Right renal pelvis (tissue), 4 donors: ENCODE measurements around the gene JMJD1C. TPM values are rescaled to one million over a fixed set of nuclear protein-coding genes. Genes with fewer than 3 reads are reported as not detected.
A peak's percentile ranks its signal among the peaks of the same experiment; 100 is the strongest.
"Not testable (repeated sequence)": the region's sequence is repeated elsewhere in the genome, so short reads cannot be mapped to it uniquely, and the experiment has no call there.

ENCODE experiments used
- DNase-seq, 4 donors: peaks; one replicate each; pipeline ENCODE4 v3.0.0-alpha.2; 2013; ENCODE audit warnings: low read depth in 4 of 4, low spot score in 3 of 4, missing footprints in 1 of 4
- polyA plus RNA-seq, 4 donors: library from polyadenylated mRNA; unstranded; fragments of 120-200 nt; gene quantifications; one replicate each; pipeline ENCODE4 v1.2.1, GENCODE V29; 2013; ENCODE audit not compliant: insufficient read length in 4 of 4

JMJD1C gene
- polyA plus RNA-seq, 4 donors: 88.4 to 115 (median 112) TPM

GRCh38 chr10:63199716-63200115, 266.1 kb downstream of the JMJD1C start:
- DNase-seq: no peak

- peak in 1 of 4 donors; percentile 43 for DNase-seq
Observed at GRCh38 chr10:63197344-63198092, 268.3 kb downstream of the JMJD1C start.

GRCh38 chr10:63192826-63193225, 273.0 kb downstream of the JMJD1C start:
- DNase-seq: no peak

- DNase-seq: no peak
Observed at GRCh38 chr10:63175534-63175933, 290.2 kb downstream of the JMJD1C start.

GRCh38 chr10:63173468-63174232, 292.1 kb downstream of the JMJD1C start:
- no peak for DNase-seq

GRCh38 chr10:63171926-63172325, 293.9 kb downstream of the JMJD1C start:
- no peak for DNase-seq

GRCh38 chr10:63171255-63171855, 294.4 kb downstream of the JMJD1C start:
- no peak for DNase-seq

GRCh38 chr10:63169624-63170023, 296.2 kb downstream of the JMJD1C start:
- no peak for DNase-seq

GRCh38 chr10:63168821-63169462, 296.8 kb downstream of the JMJD1C start:
- DNase-seq: no peak

GRCh38 chr10:63166742-63167258, 299.0 kb downstream of the JMJD1C start:
- DNase-seq: peak; percentile 59 to 72 (median 65)

- no peak for DNase-seq
Observed at GRCh38 chr10:63165249-63165648, 300.5 kb downstream of the JMJD1C start.

- DNase-seq: no peak
Observed at GRCh38 chr10:63164166-63164623, 301.6 kb downstream of the JMJD1C start.

GRCh38 chr10:63161592-63161991, 304.2 kb downstream of the JMJD1C start:
- DNase-seq: no peak

- DNase-seq: peak; percentile 63 to 74 (median 70)
Observed at GRCh38 chr10:63157845-63158624, 307.7 kb downstream of the JMJD1C start.

- no peak for DNase-seq
Observed at GRCh38 chr10:63156236-63156635, 309.5 kb downstream of the JMJD1C start.

GRCh38 chr10:63155388-63156020, 310.3 kb downstream of the JMJD1C start:
- DNase-seq: no peak

GRCh38 chr10:63154546-63155387, 311.0 kb downstream of the JMJD1C start:
- no peak for DNase-seq

GRCh38 chr10:63153868-63154545, 311.8 kb downstream of the JMJD1C start:
- not testable (repeated sequence) for DNase-seq
